ENCODE results near the gene AFMID.
"Not testable (repeated sequence)": the region's sequence is repeated elsewhere in the genome, so short reads cannot be mapped to it uniquely, and the experiment has no call there.

Gene AFMID

DNA sequence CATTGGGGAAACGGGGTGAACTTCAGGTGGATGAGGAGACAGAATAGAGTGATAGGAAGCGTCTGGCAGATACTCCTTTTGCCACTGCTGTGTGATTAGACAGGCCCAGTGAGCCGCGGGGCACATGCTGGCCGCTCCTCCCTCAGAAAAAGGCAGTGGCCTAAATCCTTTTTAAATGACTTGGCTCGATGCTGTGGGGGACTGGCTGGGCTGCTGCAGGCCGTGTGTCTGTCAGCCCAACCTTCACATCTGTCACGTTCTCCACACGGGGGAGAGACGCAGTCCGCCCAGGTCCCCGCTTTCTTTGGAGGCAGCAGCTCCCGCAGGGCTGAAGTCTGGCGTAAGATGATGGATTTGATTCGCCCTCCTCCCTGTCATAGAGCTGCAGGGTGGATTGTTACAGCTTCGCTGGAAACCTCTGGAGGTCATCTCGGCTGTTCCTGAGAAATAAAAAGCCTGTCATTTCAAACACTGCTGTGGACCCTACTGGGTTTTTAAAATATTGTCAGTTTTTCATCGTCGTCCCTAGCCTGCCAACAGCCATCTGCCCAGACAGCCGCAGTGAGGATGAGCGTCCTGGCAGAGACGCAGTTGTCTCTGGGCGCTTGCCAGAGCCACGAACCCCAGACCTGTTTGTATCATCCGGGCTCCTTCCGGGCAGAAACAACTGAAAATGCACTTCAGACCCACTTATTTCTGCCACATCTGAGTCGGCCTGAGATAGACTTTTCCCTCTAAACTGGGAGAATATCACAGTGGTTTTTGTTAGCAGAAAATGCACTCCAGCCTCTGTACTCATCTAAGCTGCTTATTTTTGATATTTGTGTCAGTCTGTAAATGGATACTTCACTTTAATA, 37.3 kb downstream of the AFMID start:
- DNase-seq: no peak

DNA sequence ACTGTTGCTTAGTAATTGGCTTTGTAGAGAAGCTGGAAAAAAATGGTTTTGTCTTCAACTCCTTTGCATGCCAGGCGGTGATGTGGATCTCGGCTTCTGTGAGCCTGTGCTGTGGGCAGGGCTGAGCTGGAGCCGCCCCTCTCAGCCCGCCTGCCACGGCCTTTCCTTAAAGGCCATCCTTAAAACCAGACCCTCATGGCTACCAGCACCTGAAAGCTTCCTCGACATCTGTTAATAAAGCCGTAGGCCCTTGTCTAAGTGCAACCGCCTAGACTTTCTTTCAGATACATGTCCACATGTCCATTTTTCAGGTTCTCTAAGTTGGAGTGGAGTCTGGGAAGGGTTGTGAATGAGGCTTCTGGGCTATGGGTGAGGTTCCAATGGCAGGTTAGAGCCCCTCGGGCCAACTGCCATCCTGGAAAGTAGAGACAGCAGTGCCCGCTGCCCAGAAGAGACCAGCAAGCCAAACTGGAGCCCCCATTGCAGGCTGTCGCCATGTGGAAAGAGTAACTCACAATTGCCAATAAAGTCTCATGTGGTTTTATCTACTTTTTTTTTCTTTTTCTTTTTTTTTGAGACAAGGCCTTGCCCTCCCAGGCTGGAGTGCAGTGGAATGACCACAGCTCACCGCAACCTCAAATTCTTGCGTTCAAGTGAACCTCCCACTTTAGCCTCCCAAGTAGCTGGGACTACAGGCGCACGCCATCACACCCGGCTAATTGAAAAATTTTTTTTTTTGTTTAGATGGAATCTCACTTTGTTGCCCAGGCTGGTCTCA, 38.1 kb downstream of the AFMID start:
- DNase-seq: no peak

DNA sequence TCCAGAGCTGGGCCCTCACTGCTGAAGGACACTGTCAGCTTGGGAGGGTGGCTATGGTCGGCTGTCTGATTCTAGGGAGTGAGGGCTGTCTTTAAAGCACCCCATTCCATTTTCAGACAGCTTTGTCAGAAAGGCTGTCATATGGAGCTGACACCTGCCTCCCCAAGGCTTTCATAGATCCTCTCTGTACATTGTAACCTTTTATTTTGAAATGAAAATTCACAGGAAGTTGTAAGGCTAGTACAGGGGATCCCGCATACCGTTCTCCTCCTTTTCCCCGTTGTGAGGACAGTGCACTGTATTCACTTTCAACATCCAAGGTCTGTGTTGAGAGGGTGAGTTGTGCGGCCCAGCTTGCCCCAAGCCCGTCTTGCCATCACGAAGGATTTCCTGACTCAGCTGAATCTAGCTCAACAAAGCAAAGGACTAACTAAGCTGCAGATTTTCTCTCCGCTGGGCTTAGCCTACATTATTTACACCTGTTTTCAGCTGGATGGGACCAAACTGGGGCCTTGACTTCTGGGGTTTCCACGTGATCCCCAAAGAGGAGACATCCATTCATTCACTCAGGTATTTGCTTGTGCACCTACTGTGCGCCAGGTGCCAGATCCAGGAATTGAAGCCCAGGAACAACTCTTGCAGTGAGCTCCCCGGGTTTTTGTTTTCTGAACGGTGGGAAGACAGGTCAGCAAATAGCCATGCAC, 39.0 kb downstream of the AFMID start:
- no peak for DNase-seq

DNA sequence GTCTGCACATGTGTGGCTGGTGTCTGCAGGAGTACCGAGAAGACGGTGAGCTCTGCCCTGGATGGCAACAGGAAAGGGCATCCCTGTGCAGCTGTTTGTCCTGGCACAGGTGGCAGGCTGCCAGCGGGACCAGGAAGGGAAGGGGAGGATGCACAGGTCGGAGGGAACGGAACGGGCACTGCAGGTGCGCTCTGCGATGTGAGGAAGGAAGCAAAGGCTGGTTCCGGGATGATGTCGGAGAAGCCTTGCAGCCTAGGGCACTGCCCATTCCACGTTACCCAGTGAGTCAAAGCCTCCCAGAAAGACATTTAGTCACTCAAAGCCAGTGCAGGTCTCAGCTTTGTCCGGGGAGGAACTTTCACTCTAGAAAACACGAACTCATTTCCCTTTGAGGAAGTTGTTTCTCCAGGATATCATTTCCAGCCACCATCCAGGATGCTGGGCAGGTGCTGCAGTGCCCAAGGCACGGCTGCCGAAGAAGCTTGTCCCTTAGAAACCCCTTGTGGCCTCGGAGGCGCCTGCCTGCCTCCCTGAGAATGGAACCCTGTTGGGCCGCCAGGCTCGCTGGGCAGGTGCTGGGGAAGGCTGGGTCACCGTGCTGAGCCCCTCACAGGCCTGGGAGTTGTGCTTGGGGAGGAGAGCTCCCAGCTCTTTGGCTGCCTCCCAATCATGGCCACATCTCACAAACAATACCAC, 39.7 kb downstream of the AFMID start:
- peak; percentile 49 for DNase-seq

DNA sequence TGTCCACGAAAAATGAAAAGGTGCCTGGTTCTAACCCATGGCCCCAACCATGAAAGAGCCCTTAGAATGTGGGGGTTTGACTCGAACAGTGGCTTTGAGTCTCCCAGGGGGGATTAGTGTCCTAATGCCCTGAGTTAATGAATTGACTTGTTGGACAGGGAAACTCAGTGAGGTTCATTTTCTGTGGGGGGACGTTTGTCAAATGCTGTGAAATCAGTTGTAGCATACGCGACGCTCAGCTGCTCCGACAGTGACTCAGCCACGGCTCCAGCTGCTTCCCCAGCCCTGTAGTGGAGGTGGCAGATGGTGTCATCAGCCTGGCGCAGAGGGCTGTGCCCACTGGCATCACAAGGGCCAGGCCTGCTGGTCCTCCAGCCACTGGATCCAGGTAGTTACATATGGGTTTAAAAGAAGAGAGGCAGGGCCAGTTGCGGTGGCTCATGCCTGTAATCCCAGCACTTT, 40.3 kb downstream of the AFMID start:
- no peak for DNase-seq

DNA sequence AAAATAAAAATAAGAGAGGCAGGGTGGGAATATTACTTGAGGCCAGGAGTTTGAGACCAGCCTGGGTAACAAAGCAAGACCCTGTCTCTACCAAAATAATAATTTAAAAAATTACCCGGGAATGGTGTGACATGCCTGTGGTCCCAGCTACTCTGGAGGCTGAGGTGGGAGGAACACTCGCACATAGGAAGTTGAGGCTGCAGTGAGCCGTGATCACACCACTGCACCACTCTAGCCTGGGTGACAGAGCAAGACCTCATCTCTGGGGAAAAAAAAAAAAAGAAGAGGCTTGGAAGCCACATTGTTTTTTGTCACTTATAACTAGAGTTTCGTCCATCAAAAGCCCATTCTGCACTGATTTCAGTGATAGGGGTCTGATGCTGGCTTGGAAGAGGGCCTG, 41.0 kb downstream of the AFMID start:
- no peak for DNase-seq

DNA sequence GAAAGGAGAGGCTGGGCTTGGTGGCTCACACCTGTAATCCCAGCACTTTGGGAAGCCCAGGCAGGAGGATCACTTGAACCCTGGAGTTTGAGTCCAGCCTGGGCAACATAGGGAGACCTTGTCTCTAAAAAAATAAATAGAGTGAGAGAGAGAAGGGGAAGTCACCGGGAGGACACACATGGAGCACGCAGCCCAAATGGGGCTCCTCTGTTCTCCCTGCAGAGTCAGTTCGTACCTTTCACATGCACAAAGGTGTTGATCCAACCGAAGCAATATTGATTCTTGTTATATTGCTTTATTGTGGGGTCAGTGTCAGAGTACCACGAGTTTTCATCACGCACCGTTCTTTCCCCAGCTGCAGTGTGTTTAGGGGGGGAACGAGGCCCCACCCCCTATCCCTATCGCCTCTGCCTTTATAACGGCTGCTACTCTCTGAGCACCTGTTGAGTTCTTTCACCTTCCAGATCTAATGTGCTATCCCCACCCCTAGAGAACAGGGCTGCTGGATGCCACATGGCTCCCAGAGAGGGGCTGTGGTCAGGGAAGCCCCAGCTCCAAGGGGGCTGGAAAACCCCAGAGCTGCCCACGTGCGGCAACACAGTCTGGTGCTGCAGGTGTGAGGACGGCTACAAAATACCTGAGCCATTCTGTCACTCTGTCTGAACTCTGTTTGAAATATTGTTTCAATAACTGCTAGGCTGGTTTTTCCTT, 43.2 kb downstream of the AFMID start:
- no peak for DNase-seq

- DNase-seq: no peak
Observed at GRCh38 chr17:78230996-78231935, 44.1 kb downstream of the AFMID start, which contains the start of gene TMEM235. TMEM235 (plus strand) TSS chr17:78231631; CDS start chr17:78232024, 393 bp downstream.

DNA sequence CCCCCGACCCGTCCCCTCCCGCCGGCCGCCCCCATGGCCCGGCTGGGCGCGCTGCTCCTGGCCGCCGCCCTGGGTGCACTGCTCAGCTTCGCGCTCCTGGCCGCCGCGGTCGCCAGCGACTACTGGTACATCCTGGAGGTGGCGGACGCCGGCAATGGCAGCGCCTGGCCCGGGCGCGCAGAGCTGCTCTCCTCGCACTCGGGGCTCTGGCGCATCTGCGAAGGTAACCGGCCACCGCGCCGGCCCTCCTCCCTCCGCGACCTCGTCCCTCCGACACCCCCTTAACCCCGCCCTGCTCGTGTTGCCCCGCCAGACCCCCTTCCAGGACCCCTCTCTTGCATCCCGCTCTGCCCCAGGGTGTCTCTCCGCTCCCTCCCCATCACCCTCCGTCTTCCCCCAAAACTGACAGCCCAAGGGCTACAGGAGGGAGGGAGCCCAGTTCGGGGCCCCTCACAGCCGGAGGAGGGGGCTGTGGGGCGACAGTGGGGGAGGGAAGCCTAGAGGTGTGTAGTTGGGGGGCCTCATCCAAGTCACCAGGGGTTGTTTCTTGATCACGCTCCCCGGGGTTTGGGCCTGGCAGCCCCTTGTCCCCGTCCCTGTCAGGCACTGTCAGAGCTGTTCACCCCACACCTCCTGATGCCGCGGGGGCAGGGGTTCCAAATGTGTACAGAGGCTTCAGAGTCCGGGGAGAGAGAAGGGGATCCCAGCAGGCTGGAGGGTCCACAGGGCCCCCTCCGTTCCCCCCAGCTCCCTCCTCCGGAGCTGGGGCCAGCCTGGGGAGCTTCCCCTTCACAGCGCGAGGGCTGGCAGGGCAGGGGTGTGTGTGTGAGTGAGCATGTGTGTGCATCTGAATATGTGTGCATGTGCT, 45.1 kb downstream of the AFMID start:
- no peak for DNase-seq

GRCh38 chr17:78232859-78233173, 45.7 kb downstream of the AFMID start:
- no peak for DNase-seq

DNA sequence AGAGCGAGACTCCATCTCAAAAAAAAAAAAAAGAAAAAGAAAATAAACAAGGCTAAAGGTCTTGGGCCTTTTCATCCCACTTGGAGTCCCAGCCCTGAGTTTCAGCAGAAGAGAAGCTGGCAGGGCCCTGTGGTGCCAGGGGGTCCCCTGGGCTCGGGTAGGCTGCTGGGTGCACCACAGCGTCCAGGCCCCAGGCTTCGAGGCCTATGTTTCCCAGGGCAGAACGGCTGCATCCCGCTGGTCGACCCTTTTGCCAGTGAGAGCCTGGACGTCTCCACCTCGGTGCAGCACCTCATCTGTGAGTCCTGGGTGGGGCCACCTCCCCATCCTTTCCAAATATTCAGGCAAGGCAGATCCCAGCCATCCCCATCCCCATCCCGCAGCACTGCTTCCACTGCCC, 46.5 kb downstream of the AFMID start:
- DNase-seq: no peak

DNA sequence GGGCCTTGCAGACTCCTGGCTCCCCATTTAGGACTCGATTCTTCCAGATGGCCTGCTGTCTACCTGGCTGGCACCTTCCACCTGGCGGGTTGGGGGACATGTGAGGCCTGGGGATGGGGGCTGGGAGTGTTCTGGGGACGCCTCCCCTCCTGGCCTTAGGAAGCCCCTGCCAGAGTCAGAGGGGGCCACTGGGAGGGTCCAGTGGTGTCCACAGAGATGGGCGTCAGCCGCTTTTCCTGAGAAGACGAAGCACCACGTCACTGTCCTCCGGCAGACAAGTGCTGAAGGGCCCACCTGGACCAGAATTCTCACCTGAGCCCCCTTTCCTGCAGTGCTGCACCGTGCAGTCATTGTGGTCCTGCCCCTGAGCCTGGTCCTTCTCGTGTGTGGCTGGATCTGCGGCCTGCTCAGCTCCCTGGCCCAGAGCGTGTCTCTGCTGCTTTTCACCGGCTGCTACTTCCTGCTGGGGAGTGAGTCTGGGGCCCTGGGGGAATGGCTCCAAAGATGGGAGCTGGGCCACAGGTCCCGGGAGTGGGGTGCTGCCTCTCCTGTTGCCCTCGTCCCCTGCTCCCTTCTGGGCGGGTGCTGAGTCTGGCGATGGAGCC, 47.2 kb downstream of the AFMID start:
- no peak for DNase-seq

- not testable (repeated sequence) for DNase-seq
Observed at GRCh38 chr17:78235022-78235421, 47.9 kb downstream of the AFMID start.

DNA sequence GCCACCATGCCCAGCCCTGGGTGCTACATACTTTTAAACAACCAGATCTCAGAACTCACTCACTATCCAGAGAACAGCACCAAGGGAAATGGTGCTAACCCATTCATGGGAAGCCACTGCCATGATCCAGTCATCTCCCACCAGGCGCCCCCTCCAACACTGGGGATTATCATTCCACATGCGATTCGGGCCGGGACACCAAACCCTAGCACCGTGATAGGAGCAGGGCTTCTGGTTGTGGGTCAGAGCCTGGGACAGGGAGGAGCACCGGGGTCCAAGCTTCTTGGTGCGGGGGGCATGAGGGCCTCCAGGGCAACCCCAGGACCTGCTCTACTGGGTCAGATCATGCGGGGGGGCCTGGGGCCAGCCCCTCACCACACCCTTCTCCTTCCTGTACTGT, 48.7 kb downstream of the AFMID start:
- no peak for DNase-seq

DNA sequence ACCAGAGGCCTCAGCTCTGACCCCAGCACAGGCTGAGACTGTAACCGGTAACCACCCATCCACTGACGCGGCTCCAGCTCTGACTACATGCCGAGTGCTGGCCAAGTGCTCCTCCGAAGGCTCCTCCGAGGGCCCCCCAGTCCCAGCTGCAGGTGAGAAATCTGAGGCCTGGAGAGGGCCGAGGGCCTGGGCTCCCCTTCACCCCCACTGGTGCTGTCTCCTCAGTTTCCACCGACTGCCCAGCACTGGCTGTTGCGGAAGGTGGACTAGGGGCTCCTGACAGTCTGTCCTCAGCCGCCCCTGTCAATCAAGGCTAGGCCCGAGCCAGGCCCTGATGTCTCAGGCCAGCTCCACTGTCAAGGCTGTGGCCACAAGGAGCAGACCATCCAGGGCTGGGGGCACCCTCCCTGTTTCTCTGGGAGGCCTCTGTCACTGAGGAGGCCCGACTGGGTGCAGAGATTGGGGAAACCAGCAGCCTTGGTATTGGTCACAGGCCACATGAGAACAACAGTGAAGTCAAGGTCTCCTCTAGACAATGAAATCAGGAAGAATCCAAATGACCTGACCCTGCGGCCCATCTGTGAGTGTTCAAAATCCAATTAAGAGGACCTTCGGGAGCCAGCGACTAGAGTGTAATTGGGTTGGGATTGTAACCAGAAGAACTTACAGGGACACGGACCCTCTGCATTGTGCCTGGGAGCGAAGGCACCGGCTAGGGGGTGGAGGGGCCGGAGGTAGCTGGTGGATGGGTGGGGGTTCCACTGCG, 49.4 kb downstream of the AFMID start:
- no peak for DNase-seq

DNA sequence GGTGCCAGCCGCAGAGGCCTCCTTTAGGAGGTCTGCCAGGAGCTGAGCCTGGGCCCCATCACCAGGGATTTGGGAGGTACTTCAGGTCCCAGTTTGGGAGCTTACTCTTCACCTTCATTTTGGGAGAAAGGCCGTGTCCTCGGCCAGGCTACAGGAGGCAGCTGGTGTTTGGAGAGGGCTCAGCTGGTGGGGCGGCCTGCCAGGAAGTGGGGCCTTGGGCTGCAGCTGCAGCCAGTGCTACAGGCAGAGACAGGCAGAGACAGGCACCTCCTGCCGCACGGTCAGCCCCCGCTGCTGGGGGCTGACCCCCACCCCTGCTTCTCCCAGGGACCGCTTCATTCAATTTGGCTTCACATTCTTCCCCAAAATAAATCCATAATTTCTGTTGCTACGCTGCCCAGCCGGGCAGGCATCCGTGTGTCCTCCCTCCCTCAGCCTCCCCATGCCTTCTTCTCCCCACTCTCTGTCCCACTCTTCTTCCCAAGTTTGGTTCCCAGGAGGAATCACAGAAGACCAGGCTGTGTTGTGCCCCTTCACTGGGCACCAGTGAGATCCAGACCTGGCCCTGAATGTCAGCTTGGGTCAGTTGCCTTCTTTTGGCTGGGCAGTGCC, 50.3 kb downstream of the AFMID start:
- no peak for DNase-seq

- no peak for DNase-seq
Observed at GRCh38 chr17:78238823-78239488, 51.8 kb downstream of the AFMID start.

GRCh38 chr17:78239489-78239931, 52.3 kb downstream of the AFMID start:
- no peak for DNase-seq
